Endodermal cell (in vitro differentiated cells): ENCODE measurements around the gene HS3ST2. TPM values are rescaled to one million over a fixed set of nuclear protein-coding genes. Genes with fewer than 3 reads are reported as not detected.

Experiments used
- DNase-seq: peaks from one replicate; pipeline ENCODE4 v3.0.0-alpha.2; 2017
- H3K27ac ChIP-seq: 2 replicates; pipeline ENCODE4 v1.5.1; 2013; ENCODE audit warnings: mild to moderate bottlenecking, low read depth, low read length, moderate library complexity
- H3K27me3 ChIP-seq: 2 replicates; pipeline ENCODE4 v1.6.1; 2013; ENCODE audit warnings: mild to moderate bottlenecking, low read length, moderate library complexity; ENCODE audit not compliant: insufficient read depth, control insufficient read depth, poor library complexity, severe bottlenecking
- H3K36me3 ChIP-seq: 2 replicates; pipeline ENCODE4 v1.7.0; 2013; ENCODE audit warnings: mild to moderate bottlenecking, low read length, moderate library complexity; ENCODE audit not compliant: control insufficient read depth, insufficient read depth
- H3K4me1 ChIP-seq: one replicate; pipeline ENCODE4 v1.7.0; 2013; ENCODE audit warnings: low read length; ENCODE audit not compliant: control insufficient read depth, insufficient read depth
- H3K4me3 ChIP-seq: 2 replicates; pipeline ENCODE4 v1.5.1; 2013; ENCODE audit warnings: mild to moderate bottlenecking, low read length, moderate library complexity
- H3K9ac ChIP-seq: 2 replicates; pipeline ENCODE4 v1.6.1; 2013; ENCODE audit warnings: mild to moderate bottlenecking, low read length, moderate library complexity; ENCODE audit not compliant: poor library complexity, severe bottlenecking; ENCODE audit errors: extremely low read depth
- H3K9me3 ChIP-seq: 2 replicates; pipeline ENCODE4 v1.6.1; 2013; ENCODE audit warnings: mild to moderate bottlenecking, low read length, moderate library complexity; ENCODE audit not compliant: control insufficient read depth
- H3K27ac Mint-ChIP-seq: 2 replicates; pipeline ENCODE4 v1.8.0; 2020; ENCODE audit warnings: mixed read lengths
- H3K27me3 Mint-ChIP-seq: 2 replicates; pipeline ENCODE4 v1.8.0; 2021; ENCODE audit warnings: mild to moderate bottlenecking, mixed read lengths; ENCODE audit not compliant: insufficient read depth
- H3K36me3 Mint-ChIP-seq: 2 replicates; pipeline ENCODE4 v1.8.0; 2020; ENCODE audit warnings: low read depth, mixed read lengths
- H3K4me1 Mint-ChIP-seq: 2 replicates; pipeline ENCODE4 v1.8.0; 2020; ENCODE audit warnings: mixed read lengths
- H3K4me3 Mint-ChIP-seq: 2 replicates; pipeline ENCODE4 v1.8.0; 2020; ENCODE audit warnings: mild to moderate bottlenecking, moderate library complexity, mixed read lengths
- H3K9me3 Mint-ChIP-seq: 2 replicates; pipeline ENCODE4 v1.8.0; 2020; ENCODE audit warnings: mild to moderate bottlenecking, mixed read lengths
- WGBS, 2 experiments: methylation state at CpG; one replicate each; pipeline versions ENCODE4 v1.1.5 to v1.1.7; 2013; ENCODE audit warnings: missing lambda C conversion rate in 2 of 2, mixed read lengths in 1 of 2; ENCODE audit not compliant: insufficient coverage in 1 of 2, insufficient read length in 1 of 2; 5-methylcytosine and 5-hydroxymethylcytosine counted together
- total RNA-seq, 2 donors: library from RNA; stranded (reverse); fragmentation: NEBNext Ultra II Directional in 1 of 2; extraction: Animal tissue kit (Norgen Biotek cat#: 25700) in 1 of 2; gene quantifications; 2 replicates in 1 of 2; 3 replicates in 1 of 2; pipeline ENCODE4 v1.2.1, GENCODE V29; 2021
- TF ChIP-seq, protein P1 (sequence below): fragments of 200-600 bp; sonication (generic); conservative IDR thresholded peaks from 2 replicates; pipeline ENCODE4 v1.5.0; 2021; ENCODE audit warnings: antibody characterized with exemption, mild to moderate bottlenecking

HS3ST2 gene
- total RNA-seq, 2 donors from 2014 or later = 0.18 TPM; not detected in 1

GRCh38 chr16:22785552-22785951 lies 28.4 kb upstream of the HS3ST2 start:
- Histone ChIP-seq H3K4me1 (peaks cover 4% of the 10 kb centered on the region), H3K9me3 (no peaks in the 10 kb centered on the region), H3K36me3 (no peaks in the 10 kb centered on the region), H3K27ac (no peak overlapping the region), H3K9ac (no peak overlapping the region), H3K27me3 (no peaks in the 10 kb centered on the region), H3K4me3 (no peak overlapping the region)
- Mint-ChIP-seq H3K27ac (no peak overlapping the region), H3K4me1 (peaks cover 12% of the 10 kb centered on the region), H3K27me3 (no peaks in the 10 kb centered on the region), H3K9me3 (no peaks in the 10 kb centered on the region), H3K4me3 (no peak overlapping the region), H3K36me3 (no peaks in the 10 kb centered on the region)
- DNase-seq = no peak
- 80 to 91% methylated on average over 3 to 5 of the region's 5 CpGs for WGBS, 2 experiments
- TF ChIP-seq, protein P1, sequence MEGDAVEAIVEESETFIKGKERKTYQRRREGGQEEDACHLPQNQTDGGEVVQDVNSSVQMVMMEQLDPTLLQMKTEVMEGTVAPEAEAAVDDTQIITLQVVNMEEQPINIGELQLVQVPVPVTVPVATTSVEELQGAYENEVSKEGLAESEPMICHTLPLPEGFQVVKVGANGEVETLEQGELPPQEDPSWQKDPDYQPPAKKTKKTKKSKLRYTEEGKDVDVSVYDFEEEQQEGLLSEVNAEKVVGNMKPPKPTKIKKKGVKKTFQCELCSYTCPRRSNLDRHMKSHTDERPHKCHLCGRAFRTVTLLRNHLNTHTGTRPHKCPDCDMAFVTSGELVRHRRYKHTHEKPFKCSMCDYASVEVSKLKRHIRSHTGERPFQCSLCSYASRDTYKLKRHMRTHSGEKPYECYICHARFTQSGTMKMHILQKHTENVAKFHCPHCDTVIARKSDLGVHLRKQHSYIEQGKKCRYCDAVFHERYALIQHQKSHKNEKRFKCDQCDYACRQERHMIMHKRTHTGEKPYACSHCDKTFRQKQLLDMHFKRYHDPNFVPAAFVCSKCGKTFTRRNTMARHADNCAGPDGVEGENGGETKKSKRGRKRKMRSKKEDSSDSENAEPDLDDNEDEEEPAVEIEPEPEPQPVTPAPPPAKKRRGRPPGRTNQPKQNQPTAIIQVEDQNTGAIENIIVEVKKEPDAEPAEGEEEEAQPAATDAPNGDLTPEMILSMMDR = no peak

DNA sequence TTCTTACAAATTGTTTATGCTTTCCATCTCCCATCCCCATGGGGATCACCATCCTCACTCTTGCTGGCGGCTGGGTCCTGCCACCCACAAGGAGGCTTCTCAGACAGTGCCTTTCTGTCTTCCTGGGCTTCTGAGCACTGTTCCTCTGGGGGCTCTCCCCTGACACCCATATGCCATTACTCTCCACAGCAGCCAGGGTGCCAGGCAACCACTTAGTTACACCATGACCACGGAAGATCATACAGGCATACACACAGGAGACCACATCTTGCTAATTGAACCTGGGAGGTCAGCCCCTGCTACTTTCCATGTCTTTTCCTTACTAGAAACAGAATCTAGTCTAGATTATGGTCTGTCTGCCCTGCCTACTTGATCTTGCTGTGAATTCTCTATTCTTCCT lies 27.7 kb upstream of the HS3ST2 start:
- no peaks in the 10 kb centered on the region for H3K27me3 Mint-ChIP-seq
- H3K4me1 Mint-ChIP-seq = peaks cover 12% of the 10 kb centered on the region
- no peaks in the 10 kb centered on the region for H3K9me3 Mint-ChIP-seq
- Histone ChIP-seq H3K36me3 (no peaks in the 10 kb centered on the region), H3K27ac (no peak overlapping the region), H3K9ac (no peak overlapping the region), H3K27me3 (no peaks in the 10 kb centered on the region), H3K9me3 (no peaks in the 10 kb centered on the region), H3K4me1 (peaks cover 4% of the 10 kb centered on the region), H3K4me3 (no peak overlapping the region)
- no peaks in the 10 kb centered on the region for H3K36me3 Mint-ChIP-seq
- TF ChIP-seq, protein P1 = no peak
- 90 to 94% methylated on average over 2 of the region's 2 CpGs for WGBS, 2 experiments
- no peak overlapping the region for H3K4me3 Mint-ChIP-seq
- DNase-seq = no peak
- no peak overlapping the region for H3K27ac Mint-ChIP-seq

GRCh38 chr16:22786691-22787090 lies 27.3 kb upstream of the HS3ST2 start:
- H3K27ac Mint-ChIP-seq = no peak overlapping the region
- TF ChIP-seq, protein P1 = no peak
- WGBS, 2 experiments = 83 to 94% methylated on average over 2 of the region's 4 CpGs

More at GRCh38 chr16:22786691-22787090, 27.3 kb upstream of the HS3ST2 start:
- H3K9ac ChIP-seq = no peak overlapping the region
- no peak overlapping the region for H3K4me3 Mint-ChIP-seq
- no peaks in the 10 kb centered on the region for H3K36me3 Mint-ChIP-seq
- peaks cover 4% of the 10 kb centered on the region for H3K4me1 ChIP-seq
- no peaks in the 10 kb centered on the region for H3K27me3 Mint-ChIP-seq
- H3K4me3 ChIP-seq = no peak overlapping the region
- no peak overlapping the region for H3K27ac ChIP-seq
- H3K9me3 Mint-ChIP-seq = no peaks in the 10 kb centered on the region
- H3K27me3 ChIP-seq = no peaks in the 10 kb centered on the region
- no peak for DNase-seq
- H3K9me3 ChIP-seq = no peaks in the 10 kb centered on the region
- peaks cover 12% of the 10 kb centered on the region for H3K4me1 Mint-ChIP-seq
- H3K36me3 ChIP-seq = no peaks in the 10 kb centered on the region
